HG03354 (cell line): ENCODE measurements around the gene SRMS.

ENCODE experiments used
- ATAC-seq: cut with Tn5 transposase; IDR thresholded peaks from one replicate; pipeline ENCODE4 v1.9.1; 2021; ENCODE audit warnings: mild to moderate bottlenecking; ENCODE audit not compliant: unreplicated experiment, poor library complexity, severe bottlenecking

The SRMS gene

GRCh38 chr20:63507083-63507743, 40.3 kb downstream of the SRMS start:
- no peak for ATAC-seq

GRCh38 chr20:63505723-63506122, 41.8 kb downstream of the SRMS start:
- no peak for ATAC-seq

- no peak for ATAC-seq
These were observed 42.3 kb downstream of the SRMS start for GRCh38 chr20:63505281-63505680.

- ATAC-seq, result no peak
These were observed 42.9 kb downstream of the SRMS start for GRCh38 chr20:63504642-63505041.

GRCh38 chr20:63503524-63503923, 44.0 kb downstream of the SRMS start:
- no peak for ATAC-seq

- no peak for ATAC-seq
These were observed 44.8 kb downstream of the SRMS start for GRCh38 chr20:63502671-63503172.

GRCh38 chr20:63501818-63502670, 45.5 kb downstream of the SRMS start:
- no peak for ATAC-seq

GRCh38 chr20:63500902-63501817, 46.4 kb downstream of the SRMS start:
- ATAC-seq, result no peak

- no peak for ATAC-seq
These were observed 47.2 kb downstream of the SRMS start for GRCh38 chr20:63500151-63500901.

- ATAC-seq, result no peak
These were observed 48.1 kb downstream of the SRMS start for GRCh38 chr20:63499338-63499969.

GRCh38 chr20:63498960-63499337, 48.6 kb downstream of the SRMS start, which contains the start of gene EEF1A2:
TSS of gene EEF1A2 (minus strand) at chr20:63499083. CDS start at chr20:63497763, 1,320 bp downstream.
- no peak for ATAC-seq

- no peak for ATAC-seq
These were observed 49.3 kb downstream of the SRMS start for GRCh38 chr20:63497946-63498935.

- no peak for ATAC-seq
These were observed 50.2 kb downstream of the SRMS start for GRCh38 chr20:63497138-63497945.

GRCh38 chr20:63496596-63497120, 50.9 kb downstream of the SRMS start:
- no peak for ATAC-seq

- ATAC-seq, result no peak
These were observed 51.6 kb downstream of the SRMS start for GRCh38 chr20:63495741-63496595.
